NCI-H1105 (cell line): ENCODE results near the gene YPEL2.
"Not testable (repeated sequence)": the region's sequence is repeated elsewhere in the genome, so short reads cannot be mapped to it uniquely, and the experiment has no call there.

Source experiments
- DNase-seq: peaks from one replicate; lab custom pipeline; 2025; lab: John Stamatoyannopoulos, UW

Gene YPEL2

GRCh38 chr17:59406808-59407381 lies 75.4 kb downstream of the YPEL2 start:
- DNase-seq: peak; percentile 73

GRCh38 chr17:59409336-59410048 lies 78.0 kb downstream of the YPEL2 start:
- no peak for DNase-seq

GRCh38 chr17:59410049-59410437 lies 78.6 kb downstream of the YPEL2 start:
- DNase-seq: no peak

GRCh38 chr17:59412431-59412830 lies 81.0 kb downstream of the YPEL2 start:
- DNase-seq: not testable (repeated sequence)

- DNase-seq: no peak
Measured at GRCh38 chr17:59413014-59413766, 81.7 kb downstream of the YPEL2 start.

GRCh38 chr17:59415397-59415796 lies 83.9 kb downstream of the YPEL2 start:
- DNase-seq: no peak

GRCh38 chr17:59416184-59416583 lies 84.7 kb downstream of the YPEL2 start:
- no peak for DNase-seq

GRCh38 chr17:59417452-59417851 lies 86.0 kb downstream of the YPEL2 start:
- DNase-seq: no peak

GRCh38 chr17:59418732-59419166 lies 87.3 kb downstream of the YPEL2 start:
- no peak for DNase-seq

- DNase-seq: no peak
Measured at GRCh38 chr17:59420901-59421300, 89.4 kb downstream of the YPEL2 start.

- DNase-seq: no peak
Measured at GRCh38 chr17:59421722-59422121, 90.3 kb downstream of the YPEL2 start.

- DNase-seq: no peak
Measured at GRCh38 chr17:59423137-59423724, 91.8 kb downstream of the YPEL2 start.

- DNase-seq: no peak
Measured at GRCh38 chr17:59423903-59424302, 92.4 kb downstream of the YPEL2 start.

GRCh38 chr17:59424331-59424730 lies 92.9 kb downstream of the YPEL2 start:
- DNase-seq: no peak

- DNase-seq: no peak
Measured at GRCh38 chr17:59425085-59425931, 93.9 kb downstream of the YPEL2 start.

- no peak for DNase-seq
Measured at GRCh38 chr17:59426031-59426430, 94.6 kb downstream of the YPEL2 start.

GRCh38 chr17:59427425-59427921 lies 96.0 kb downstream of the YPEL2 start:
- no peak for DNase-seq

GRCh38 chr17:59427996-59428395 lies 96.5 kb downstream of the YPEL2 start:
- DNase-seq: no peak

GRCh38 chr17:59428916-59429485 lies 97.5 kb downstream of the YPEL2 start:
- no peak for DNase-seq

GRCh38 chr17:59431601-59432000 lies 100.1 kb downstream of the YPEL2 start:
- DNase-seq: no peak

- DNase-seq: no peak
Measured at GRCh38 chr17:59432657-59433056, 101.2 kb downstream of the YPEL2 start.
